Renal cortex interstitium (tissue), 11 donors: ENCODE data around the gene CYP26B1. TPM values are rescaled to one million over a fixed set of nuclear protein-coding genes. Genes with fewer than 3 reads are reported as not detected.
"Not testable (repeated sequence)": the region's sequence is repeated elsewhere in the genome, so short reads cannot be mapped to it uniquely, and the experiment has no call there.

Source experiments
- DNase-seq, 11 donors: peaks; one replicate each; pipeline ENCODE4 v3.0.0-alpha.2; 2013; ENCODE audit warnings: low read depth in 9 of 11, low spot score in 4 of 11; ENCODE audit errors: extremely low read depth in 1 of 11
- polyA plus RNA-seq, 3 donors: library from polyadenylated mRNA; unstranded; fragments of 120-200 nt; gene quantifications; one replicate each; pipeline ENCODE4 v1.2.1, GENCODE V29; 2013; ENCODE audit not compliant: insufficient read length in 3 of 3

The CYP26B1 gene
- polyA plus RNA-seq, 3 donors = 13.5 to 32.2 (median 17.5) TPM

DNA sequence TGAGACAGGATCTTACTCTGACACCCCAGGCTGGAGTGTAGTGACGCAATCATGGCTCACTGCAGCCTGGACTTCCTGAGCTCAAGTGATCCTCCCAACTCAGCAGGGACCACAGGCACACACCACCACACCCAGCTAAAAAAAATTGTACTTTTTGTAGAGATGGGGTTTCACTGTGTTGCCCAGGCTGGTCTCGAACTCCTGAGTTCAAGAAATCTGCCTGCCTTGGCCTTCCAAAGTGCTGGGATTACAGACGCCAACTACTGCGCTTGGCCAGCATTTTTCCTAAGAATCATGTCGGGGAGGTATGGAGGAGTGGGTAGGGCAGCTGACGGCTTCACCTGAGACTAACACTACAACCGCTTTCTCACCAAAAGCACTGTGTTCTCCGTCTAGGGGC is 50.4 kb downstream of the CYP26B1 start:
- no peak for DNase-seq

DNA sequence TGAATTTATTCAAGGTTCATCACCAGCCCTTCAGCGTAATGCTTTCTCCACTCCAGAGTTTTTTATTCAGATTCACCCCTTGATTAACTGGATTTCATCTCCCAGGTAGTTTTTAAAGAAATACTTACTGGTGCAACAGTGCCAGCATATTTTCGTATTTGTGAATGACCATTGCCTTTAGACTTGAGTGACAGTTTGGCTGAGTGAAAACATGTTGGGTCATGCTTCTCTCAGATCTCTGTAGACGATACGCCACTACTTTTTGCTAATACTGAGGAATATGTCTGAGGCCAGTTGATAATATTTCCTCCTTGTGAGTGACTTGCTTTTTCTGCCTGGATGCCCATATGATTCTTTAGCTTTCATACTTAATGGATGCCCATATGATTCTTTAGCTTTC is 51.5 kb downstream of the CYP26B1 start:
- no peak for DNase-seq

DNA sequence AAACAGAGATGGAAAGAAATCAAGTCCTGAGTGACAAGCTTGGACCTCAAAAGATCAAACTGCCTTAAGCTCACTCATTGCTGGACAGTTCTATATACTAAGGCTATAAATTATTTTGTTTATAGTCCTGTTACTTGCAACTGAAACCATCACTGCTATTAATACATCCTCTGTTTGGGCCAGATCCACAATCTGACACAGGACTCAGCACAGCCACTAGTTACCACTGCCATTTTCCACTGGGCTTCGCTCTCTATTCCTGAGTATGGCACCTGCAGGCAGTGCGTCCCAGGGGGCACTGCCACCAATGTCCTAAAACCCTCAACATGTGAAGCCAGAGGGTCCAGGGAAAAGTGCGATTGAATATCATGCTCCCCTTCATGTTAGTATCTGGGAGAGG is 52.3 kb downstream of the CYP26B1 start:
- DNase-seq = no peak

DNA sequence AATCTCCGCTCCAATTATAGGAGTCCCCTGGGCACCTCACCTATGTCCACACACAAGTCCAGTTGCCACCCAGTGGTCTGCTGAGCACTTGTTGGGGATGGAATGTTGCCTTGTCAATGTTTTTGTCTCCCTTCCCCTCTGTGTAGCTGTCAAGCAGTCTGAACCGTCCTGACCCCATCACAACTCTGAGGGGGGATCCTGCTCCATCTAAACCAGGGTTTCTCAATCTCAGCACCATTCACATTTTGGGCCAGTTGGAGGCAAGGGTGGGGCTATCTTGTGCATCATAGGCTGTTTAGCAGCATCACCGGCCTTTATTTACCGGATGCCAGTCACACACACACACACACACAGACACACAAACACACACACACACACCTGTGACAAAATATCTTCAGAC is 53.0 kb downstream of the CYP26B1 start:
- no peak for DNase-seq

DNA sequence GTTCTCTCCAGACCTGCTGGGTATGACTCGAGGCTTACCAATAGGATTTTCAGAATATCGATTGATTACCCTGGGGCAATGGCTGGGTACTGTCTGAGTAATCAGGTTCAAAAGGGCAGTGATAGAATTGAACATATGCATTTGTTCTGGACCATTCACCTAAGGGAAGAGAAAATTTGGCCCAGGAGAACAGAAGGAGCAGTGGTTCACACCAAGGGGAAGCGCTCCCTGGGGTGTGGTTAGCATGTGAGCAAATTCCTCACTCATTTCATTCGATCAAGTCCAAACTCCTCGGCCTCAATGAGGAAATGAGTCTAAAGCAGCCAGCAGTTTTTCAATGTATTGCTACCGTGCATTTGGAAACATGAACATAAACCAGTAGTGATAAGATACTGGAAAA is 55.6 kb downstream of the CYP26B1 start:
- DNase-seq = no peak

DNA sequence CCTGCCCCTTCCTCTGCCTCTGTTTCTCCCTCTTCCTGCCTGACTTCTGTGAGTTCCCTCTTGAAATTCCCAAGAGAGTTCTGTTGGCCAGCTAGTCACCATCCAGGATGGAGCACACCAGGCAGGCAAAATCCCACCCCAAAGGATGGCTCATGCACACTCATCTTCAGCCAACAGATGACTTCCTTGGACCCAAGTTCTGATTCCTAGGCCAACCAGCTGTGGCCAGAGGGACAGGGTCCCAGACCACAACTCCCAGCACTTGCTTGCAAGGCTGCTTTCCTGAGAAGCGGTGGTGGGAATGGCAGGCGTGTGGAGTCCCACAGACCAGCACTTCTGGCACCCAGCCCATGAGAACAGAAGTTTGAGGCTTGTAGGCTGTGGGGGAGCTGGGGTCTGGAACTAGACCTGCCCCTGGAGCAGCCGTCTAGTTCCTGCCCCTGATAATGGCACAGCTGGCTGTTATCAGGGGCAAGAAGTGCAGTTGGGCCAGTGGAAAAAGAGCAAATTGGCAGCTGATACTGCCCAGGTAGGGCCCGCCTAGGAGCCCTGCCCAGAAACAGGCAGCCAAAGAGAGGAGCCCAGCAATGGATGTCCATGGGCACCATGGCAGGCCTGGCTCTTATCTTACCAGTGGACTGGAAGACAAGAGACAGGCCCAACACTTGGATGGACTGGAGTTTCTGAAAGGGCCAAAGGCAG is 56.7 kb downstream of the CYP26B1 start:
- no peak for DNase-seq

DNA sequence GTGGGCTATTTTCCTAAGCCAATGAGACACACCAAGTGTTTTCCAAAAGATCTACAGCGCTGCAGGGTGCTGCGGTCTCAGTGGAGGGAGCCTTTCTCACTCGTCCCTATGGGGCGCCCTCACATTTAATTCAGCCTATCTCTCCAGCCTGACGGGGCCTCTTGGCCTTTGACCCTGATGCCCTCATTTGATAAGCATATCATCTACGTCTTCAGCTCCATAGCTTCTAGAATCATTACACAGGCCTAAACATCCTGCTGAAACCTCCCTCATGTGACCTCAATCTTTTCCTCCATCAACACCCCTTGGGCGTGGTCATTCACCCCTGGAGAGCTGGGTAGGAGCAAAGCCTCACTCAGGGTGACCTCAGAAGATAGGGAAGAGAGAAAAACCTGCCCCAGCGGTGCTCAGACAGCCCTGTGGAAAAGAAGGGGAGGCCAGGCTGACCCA is 57.4 kb downstream of the CYP26B1 start:
- DNase-seq = no peak

DNA sequence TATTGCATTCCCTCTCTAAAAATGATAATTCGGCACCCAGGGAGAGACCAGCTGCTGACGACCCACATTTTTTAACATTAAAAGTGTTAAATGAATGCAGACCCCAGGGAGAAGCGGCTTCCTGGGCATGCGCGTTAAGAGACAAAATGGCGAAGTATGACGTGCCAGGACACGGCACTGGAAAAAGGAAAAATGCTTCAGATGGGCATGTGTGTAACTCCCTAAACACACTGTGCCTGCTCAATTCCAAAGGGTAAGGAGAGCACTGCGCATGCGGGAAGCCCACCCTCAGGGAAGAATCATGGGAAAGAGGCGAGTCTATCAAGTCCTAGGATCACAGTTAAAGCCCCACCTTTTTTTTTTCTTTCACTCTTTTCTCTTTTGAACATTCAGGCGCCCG is 58.1 kb downstream of the CYP26B1 start:
- no peak for DNase-seq

DNA sequence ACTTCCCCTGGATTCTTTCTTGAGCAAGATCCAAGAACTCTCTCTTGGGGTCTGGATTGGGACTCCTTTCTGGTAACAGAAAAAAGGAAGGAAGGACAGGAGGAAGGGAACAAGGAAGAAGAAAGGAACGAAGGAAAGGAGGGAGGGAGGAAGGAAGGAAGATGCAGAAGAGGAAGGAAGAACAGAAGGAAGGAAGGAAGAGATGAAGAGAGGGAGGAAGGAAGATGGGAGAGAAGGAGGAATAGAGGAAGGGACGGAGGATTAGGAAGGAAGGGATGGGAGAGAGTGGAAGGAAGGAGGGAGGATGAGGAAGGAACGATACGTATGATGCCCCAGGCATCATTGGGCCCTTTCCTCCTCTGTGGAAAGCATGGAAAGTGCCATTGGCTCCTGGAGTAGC is 58.6 kb downstream of the CYP26B1 start:
- DNase-seq = no peak

DNA sequence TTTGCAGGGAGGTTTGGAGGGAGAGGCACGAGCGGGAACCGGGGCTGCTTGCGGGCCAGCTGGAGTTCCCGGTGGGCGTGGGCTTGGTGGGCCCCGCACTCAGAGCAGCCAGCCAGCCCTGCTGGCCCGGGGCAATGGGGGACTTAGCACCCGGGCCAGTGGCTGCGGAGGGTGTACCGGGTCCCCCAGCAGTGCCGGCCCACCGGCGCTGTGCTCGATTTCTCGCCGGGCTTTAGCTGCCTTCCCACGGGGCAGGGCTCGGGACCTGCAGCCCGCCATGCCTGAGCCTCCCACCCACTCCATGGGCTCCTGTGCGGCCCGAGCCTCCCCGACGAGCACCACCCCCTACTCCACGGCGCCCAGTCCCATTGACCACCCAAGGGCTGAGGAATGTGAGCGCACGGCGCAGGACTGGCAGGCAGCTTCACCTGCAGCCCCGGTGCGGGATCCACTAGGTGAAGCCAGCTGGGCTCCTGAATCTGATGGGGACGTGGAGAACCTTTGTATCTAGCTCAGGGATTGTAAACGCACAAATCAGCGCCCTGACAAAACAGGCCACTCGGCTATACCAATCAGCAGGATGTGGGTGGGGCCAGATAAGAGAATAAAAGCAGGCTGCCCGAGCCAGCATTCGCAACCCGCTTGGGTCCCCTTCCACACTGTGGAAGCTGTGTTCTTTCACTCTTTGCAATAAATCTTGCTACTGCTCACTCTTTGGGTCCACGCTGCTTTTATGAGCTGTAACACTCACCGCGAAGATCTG is 60.6 kb downstream of the CYP26B1 start:
- DNase-seq = not testable (repeated sequence)

DNA sequence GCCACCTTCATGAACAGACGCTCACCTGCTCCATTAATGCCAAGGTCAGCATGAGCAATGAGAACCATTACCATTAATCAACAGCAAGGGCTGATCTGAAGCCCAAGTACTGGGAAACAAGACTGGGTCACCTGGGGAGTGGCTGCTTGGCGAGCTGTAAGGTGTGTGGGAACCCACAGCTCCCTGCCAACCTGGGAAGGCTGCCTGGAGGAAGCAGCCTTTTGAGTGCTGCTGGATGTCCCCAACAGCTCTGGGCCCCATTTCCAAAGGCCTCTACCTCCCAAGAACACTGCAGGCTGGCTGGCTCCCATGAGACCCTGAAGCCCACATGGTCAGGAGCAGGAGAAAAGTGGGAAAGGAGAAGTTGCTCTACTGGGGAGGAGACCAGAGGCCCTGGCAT is 62.1 kb downstream of the CYP26B1 start:
- no peak for DNase-seq

DNA sequence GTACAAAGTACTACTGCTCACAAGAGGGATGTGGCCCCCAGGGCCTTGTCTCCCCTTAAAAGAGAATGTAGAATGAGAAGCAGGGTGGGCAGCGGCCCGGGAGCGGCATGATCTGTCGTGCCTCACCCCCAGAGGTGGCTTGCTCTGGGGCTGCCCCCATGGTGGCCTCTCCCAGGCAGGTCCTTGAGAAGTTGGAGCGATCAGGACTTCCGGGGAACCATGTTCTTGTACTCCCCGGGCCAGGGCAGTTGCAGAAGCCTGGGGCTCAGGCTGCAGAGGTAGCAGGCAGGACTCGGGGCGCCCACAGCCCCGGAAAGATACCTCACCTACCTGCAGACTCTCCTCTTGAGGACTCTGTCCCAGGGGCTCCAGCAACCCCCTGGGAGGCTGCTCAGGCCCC is 62.6 kb downstream of the CYP26B1 start:
- no peak for DNase-seq

DNA sequence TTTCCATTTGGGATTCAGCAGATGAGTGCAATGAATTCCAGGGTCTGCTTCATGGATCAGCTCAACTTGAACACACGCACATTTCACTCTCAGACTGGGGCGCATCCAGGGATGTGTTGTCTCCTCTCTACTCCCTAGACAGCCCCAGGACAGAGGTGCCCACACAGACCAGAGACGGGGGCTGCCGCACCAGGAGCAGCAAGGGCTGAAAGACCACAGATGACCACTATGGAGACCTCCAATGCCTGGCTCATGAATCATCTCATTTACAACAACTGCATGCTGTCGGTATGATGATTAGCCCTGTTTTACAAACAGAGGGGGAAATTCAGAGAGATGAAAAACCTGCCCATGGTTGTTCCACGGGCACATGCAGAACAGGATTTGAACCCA is 63.1 kb downstream of the CYP26B1 start:
- DNase-seq = no peak

DNA sequence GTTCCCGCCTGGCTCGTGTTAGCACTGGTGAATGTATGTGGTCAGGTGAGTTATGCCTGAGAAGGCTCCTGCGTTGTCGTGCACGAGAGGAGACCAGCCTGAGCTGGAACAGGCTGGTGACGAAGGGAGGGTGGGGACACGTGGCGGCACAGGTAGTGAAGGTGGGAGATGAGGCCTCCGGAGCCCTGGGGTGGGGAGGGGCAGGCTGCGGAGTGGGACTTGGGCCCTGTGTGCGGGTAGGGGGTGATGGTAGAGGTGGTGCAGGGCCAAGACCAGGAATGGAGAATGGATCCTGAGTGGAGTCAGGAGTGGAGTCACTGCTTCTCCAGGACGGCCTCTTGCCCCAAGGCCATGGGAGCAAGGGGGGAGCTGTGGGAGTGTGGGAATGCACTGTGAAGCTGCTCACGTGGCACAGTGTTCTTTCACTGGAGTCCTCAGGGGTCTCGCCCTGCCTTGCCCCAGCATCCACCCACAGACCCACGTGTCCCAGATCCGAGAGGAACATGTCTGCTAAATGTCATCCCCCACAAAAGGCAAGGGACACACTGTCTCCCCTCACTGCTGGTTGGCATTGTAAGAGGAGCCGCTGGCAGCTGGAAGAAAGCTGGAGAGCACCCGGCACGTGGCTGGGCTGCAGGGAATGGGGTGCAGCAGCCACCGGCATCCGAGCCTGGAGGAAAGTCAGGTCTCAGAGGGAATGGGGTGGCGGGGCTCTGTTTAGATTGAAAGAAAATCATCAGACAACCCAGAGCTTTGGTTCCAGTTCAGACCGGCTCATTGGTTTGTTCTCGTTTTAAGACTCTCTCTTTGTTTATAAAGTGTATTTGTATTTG is 63.7 kb downstream of the CYP26B1 start:
- no peak for DNase-seq

DNA sequence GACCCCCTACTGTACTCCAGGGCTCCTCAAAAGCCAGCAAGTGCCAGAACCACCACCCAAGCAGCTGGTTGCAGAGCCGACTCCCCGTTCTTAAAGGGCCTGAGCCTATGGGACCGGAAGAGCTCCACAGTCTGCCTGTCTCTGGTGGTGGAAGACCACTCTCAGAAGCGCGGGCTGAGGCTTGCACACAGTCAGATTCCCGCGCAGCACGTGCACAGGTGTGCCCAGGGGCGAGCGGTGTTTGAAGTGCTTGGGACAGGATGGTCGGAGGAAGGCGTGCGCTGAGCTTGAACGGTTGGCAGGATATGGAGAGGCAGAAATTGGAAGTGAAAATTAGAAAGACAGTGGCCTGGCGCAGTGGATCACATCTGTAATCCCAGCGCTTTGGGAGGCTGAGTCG is 64.8 kb downstream of the CYP26B1 start:
- DNase-seq = no peak

DNA sequence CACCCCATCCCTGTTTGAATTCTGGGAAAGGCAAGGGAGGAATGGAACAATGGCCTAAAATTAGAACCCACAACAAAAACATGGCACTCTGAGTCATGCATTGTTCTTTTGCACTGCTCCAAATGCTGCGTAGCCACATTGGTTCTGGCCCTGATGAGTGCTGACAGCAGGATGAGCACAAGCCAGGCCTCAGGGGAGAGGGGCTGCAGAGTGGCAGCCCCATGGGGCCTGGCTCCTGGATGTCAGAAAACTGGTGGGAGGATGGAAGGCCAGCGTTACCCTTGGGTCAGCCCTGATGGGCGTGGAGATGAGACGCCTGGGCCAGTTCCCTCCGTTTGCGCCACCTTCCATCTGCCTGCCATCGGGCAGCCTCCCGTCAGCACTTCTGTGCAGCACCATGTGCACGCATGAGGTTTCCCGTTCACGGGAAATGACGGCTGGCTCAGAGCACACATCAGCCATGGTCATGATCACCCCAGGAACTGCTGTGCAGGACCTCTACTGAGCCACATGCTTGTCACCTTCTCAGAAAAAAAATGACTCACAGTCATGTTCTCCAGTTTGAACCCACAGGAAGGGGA is 65.6 kb downstream of the CYP26B1 start:
- DNase-seq = no peak

DNA sequence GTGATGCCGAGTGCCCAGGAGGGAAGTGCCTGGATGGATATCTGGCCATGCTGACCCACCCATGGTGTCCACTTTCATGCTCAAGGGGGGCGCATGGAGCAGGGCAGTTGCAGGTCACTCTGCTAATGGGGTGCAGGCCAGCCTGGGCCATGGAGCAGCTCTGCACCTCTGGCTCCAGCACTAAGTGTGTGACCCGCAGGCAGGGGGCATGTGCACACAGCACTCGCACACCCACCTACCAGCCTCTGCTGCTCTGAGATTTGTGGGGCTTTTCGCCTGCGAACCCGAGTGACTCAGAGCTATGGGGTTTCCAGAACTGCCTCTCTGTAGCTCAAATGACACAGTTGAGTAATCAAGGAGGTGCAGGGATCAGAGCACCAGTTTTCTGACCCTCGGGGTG is 66.2 kb downstream of the CYP26B1 start:
- DNase-seq = no peak

DNA sequence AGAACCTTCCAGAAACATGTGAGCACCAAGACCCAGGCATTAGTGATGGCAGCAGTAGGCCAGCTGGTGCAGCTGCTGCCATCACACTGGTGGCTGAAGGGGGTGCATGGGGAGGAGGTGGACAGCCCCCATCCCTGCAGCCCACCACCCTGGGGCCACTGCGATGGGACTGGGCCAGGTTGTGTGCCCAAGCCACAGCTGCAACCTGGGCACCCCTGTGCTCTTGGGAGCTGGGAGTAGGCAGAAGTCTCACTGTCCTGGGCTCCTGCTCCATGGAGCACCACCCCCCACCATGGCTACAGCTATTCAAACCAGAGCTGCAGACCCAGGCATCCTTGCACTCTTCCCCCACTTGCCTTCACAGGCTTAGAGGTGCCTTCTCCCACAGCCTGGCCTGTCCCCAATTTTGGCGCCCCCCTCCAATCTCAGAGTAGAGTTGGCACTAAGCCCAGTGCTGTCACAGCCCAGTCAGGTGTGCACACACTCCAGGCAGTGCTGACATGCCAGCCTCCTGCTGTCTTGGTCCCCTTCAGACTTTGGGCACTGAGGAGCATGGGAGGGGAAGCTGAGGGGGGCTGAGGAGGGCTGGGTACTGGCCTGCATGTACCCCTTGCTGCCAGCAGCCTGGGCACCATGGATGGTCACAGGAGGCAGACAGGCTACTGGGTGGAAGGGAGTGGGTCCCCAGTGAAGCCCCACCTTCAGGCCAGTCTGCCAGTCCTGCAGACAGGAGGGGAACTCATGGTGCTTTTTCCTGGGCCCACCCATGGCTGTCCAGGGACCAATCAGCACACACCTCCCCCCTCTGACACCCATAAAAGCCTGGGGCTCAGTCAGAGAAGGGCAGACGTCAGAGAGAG is 67.1 kb downstream of the CYP26B1 start:
- no peak for DNase-seq
